ENCODE measurements around the gene IMMP1L.

IMMP1L gene

DNA sequence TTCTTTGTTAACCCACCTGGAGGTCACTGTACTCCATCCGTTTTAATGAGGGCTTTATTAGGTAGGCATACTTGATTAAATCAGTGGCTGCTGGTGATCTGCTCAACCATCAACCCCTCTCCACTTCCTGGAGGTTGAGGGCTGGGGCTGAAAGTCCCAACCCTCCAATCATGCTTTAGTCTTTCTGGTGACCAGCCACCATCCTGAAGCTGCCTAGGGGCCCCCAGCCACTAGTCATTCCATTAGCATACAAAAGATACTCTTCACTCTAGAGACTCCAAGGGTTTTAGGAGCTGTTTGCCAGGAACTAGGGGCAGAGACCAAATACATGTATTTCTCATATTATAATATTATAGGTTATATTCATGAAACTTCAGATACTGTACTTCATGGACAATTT is 126.3 kb downstream of the IMMP1L start:
- DNase-seq: no peak
